ENCODE measurements around the gene EPPIN. TPM values are rescaled to one million over a fixed set of nuclear protein-coding genes. Genes with fewer than 3 reads are reported as not detected.
"Not testable (repeated sequence)": the region's sequence is repeated elsewhere in the genome, so short reads cannot be mapped to it uniquely, and the experiment has no call there.

EPPIN gene
- polyA plus RNA-seq (2013, experiment 1 of 2), result not detected
- not detected for polyA plus RNA-seq (2013, experiment 2 of 2)

DNA sequence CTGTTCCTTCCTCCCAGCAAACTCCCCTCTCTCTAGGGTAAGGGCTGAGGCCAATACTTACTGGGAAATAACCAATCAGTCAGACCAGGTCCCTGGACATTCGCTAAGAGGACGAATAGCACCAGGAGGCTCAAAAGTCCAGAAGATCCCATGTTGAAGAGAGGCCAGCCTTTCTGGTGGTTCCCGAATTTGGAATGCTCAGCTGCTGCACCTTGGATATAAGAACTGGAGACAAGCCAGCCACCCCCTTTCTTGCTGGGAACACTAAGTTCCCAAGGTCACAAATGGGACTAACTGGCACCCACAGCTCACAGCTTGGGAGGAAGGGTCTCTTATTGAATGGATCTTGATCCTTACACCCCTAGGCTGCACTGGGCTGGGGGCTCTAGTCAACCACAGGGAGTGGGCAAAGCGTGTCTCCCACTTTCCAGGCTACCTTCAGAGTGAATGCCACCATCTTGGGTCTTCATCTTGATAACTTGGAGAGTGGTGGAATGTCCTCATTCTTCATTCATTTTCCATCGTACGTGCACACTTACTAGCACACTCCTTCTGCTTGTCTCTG is at the start of gene EPPIN:
Gene EPPIN, minus strand, starts transcription at position 196 of the 565 bp plus-strand sequence. Its CDS starts 44 bp downstream, at position 152.
- WGBS, 2 experiments (ENCODE audit: insufficient coverage in 2 of 2), result 83 to 93% methylated on average over 5 to 6 of the region's 6 CpGs
- no peak within 1 kb of the TSS for H3K4me3 ChIP-seq (ENCODE audit: extremely low read depth, insufficient read depth, low read length, poor library complexity, severe bottlenecking)
- H3K9me3 ChIP-seq (ENCODE audit: control insufficient read depth, low read length), result no peaks in the 10 kb centered on the region
- no peaks in the 10 kb centered on the region for H3K36me3 ChIP-seq (ENCODE audit: control insufficient read depth, insufficient read depth, low read length)
- H3K4me1 ChIP-seq (ENCODE audit: control insufficient read depth, insufficient read depth, low read length, poor library complexity, severe bottlenecking), result no peaks in the 10 kb centered on the region
- no peak within 1 kb of the TSS for H3K27ac ChIP-seq (ENCODE audit: low read depth, low read length, severe bottlenecking)

DNA sequence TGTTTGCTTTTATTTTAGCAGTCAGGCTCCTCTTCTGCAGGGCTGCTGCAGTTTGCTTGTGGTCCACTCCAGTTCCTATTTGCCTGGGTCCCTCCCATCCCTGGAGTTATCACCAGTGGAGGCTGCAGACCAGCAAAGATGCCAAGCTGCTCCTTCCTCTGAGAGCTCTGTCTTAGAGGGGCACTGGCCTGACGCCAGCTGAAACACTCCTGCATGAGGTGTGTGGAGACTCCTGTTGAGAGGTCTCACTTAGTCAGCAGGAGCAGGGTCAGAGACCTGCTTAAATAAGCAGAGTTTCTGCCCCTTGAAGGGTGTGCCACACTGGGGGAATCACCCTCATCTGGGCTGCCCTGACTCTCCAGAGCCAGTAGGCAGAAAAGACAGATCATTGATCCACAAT is 48.0 kb upstream of the EPPIN start:
- Histone ChIP-seq H3K27ac (ENCODE audit: low read depth, low read length, severe bottlenecking) (no peak overlapping the region), H3K4me1 (ENCODE audit: control insufficient read depth, insufficient read depth, low read length, poor library complexity, severe bottlenecking) (no peaks in the 10 kb centered on the region), H3K9me3 (ENCODE audit: control insufficient read depth, low read length) (no peaks in the 10 kb centered on the region), H3K4me3 (ENCODE audit: extremely low read depth, insufficient read depth, low read length, poor library complexity, severe bottlenecking) (no peak overlapping the region), H3K36me3 (ENCODE audit: control insufficient read depth, insufficient read depth, low read length) (no peaks in the 10 kb centered on the region)
- 29 to 44% methylated on average over 1 of the region's 1 CpG for WGBS, 2 experiments (ENCODE audit: insufficient coverage in 2 of 2)

DNA sequence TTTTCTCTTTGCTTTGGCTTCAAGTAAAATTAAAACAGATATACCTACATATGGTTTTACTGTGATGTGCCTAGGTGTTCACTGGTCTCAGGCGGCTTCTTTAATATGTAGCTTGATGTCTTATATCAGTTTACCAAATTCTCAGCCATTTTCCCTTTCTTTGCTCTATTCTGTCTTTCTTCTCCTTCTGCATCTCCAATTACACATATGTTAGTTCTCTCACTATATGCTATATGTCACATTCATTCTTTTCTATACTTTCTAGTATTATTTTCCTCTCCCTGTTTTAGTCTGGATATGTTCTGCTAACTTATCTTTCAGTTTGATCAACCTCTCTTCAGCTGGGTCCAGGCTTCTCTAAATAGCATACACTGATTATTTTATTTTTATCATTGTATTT is 46.3 kb upstream of the EPPIN start:
- H3K36me3 ChIP-seq (ENCODE audit: control insufficient read depth, insufficient read depth, low read length), result no peaks in the 10 kb centered on the region
- no peak overlapping the region for H3K27ac ChIP-seq (ENCODE audit: low read depth, low read length, severe bottlenecking)
- no peaks in the 10 kb centered on the region for H3K9me3 ChIP-seq (ENCODE audit: control insufficient read depth, low read length)
- no CpG with 5 or more reads among the region's 1 CpG for WGBS, 2 experiments (ENCODE audit: insufficient coverage in 2 of 2)
- H3K4me1 ChIP-seq (ENCODE audit: control insufficient read depth, insufficient read depth, low read length, poor library complexity, severe bottlenecking), result peaks cover 8% of the 10 kb centered on the region
- no peak overlapping the region for H3K4me3 ChIP-seq (ENCODE audit: extremely low read depth, insufficient read depth, low read length, poor library complexity, severe bottlenecking)

DNA sequence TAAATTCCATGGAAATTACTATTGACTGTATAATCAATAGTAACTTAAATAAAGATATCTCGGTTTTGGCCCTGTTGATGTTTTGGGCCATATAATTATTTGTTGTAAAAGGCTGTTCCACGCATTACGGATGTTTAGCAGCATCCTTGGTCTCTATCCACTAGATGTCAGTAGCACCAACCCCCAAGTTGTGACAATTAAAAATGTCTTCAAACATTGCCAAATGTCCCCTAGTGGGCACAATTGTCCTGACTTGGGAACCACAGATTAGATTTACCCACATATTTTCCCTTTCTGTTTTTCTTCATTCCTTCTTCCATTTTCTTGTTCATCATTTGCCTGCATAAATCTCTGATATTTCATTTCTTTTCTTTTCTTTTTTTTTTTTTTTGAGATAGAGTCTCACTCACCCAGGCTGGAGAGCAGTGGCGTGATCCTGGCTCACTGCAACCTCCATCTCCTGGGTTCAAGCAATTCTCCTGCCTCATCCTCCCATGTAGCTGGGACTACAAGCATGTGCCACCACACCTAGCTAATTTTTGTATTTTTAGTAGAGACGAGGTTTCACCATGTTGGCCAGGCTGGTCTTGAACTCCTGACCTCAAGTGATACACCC is 45.5 kb upstream of the EPPIN start:
- H3K27ac ChIP-seq (ENCODE audit: low read depth, low read length, severe bottlenecking), result no peak overlapping the region
- no peak overlapping the region for H3K4me3 ChIP-seq (ENCODE audit: extremely low read depth, insufficient read depth, low read length, poor library complexity, severe bottlenecking)
- H3K4me1 ChIP-seq (ENCODE audit: control insufficient read depth, insufficient read depth, low read length, poor library complexity, severe bottlenecking), result peaks cover 8% of the 10 kb centered on the region
- WGBS, 2 experiments (ENCODE audit: insufficient coverage in 2 of 2), result 75 to 87% methylated on average over 2 to 3 of the region's 5 CpGs
- no peaks in the 10 kb centered on the region for H3K9me3 ChIP-seq (ENCODE audit: control insufficient read depth, low read length)
- no peaks in the 10 kb centered on the region for H3K36me3 ChIP-seq (ENCODE audit: control insufficient read depth, insufficient read depth, low read length)

DNA sequence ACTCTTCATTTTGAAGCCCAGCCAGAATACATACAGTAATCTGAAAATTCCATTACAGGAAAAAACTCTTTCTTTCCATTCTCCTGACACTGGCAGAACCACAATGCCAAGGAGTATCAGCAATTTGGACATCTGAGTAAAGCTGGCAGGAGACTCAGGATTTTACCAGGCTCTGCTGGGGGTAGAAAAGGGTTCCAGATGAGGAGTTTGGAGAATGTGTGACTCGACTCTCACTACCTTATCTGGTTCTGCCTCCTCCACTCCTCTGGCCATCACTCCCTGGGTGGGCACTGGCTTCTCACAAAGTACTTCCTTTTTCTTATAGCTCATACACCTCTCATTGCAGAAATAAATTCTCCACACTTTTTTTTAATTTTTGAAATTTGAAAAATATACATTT is 42.5 kb upstream of the EPPIN start:
- Histone ChIP-seq H3K9me3 (ENCODE audit: control insufficient read depth, low read length) (no peaks in the 10 kb centered on the region), H3K4me1 (ENCODE audit: control insufficient read depth, insufficient read depth, low read length, poor library complexity, severe bottlenecking) (peaks cover 12% of the 10 kb centered on the region), H3K36me3 (ENCODE audit: control insufficient read depth, insufficient read depth, low read length) (no peaks in the 10 kb centered on the region), H3K4me3 (ENCODE audit: extremely low read depth, insufficient read depth, low read length, poor library complexity, severe bottlenecking) (no peak overlapping the region), H3K27ac (ENCODE audit: low read depth, low read length, severe bottlenecking) (no peak overlapping the region)
- WGBS, 2 experiments (ENCODE audit: insufficient coverage in 2 of 2), result 43 to 60% methylated on average over 1 of the region's 1 CpG

DNA sequence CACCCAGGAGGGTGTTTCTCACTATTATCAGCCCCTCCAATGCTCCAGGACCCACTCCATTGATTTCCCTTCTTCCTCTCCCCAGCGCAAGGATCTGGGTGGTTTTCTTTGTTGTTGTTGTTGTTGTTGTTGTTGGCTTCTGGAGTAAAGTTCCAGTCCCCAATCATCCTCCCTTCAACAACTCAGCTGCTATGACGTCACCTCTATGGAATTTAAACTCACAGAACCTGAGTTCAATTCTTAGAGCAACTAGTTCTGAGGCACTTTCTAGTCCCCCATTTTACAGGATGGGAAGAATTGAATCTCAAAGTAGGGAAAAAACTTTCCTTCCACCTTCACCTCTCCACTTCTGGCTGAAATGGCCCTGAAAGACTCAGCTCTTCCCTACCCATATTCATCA is 41.6 kb upstream of the EPPIN start:
- H3K4me1 ChIP-seq (ENCODE audit: control insufficient read depth, insufficient read depth, low read length, poor library complexity, severe bottlenecking), result peaks cover 12% of the 10 kb centered on the region
- H3K36me3 ChIP-seq (ENCODE audit: control insufficient read depth, insufficient read depth, low read length), result no peaks in the 10 kb centered on the region
- no peak overlapping the region for H3K27ac ChIP-seq (ENCODE audit: low read depth, low read length, severe bottlenecking)
- H3K9me3 ChIP-seq (ENCODE audit: control insufficient read depth, low read length), result no peaks in the 10 kb centered on the region
- 60% methylated on average over 1 of the region's 2 CpGs; no CpG with 5 or more reads in 1 of the 2 experiments for WGBS, 2 experiments (ENCODE audit: insufficient coverage in 2 of 2)
- no peak overlapping the region for H3K4me3 ChIP-seq (ENCODE audit: extremely low read depth, insufficient read depth, low read length, poor library complexity, severe bottlenecking)

DNA sequence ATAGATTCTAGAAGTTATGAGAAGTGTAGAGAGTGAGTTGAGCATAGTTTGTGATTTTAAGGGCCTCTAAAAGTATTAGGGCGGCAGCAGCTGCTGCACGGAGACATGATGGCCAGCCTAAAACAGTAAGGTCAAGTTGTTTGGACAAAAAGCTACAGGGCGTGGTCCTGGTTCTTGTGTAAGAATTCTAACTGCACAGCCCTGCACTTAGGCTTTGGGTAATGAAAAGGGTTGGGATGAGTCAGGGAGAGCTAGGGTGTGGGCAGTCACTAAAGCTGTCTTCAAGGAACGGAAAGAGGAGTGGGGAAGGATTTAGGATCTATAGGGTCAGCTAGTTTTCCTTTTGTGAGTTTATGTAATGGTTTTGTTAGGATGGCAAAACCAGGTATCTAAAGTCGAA is 38.8 kb upstream of the EPPIN start:
- H3K4me1 ChIP-seq (ENCODE audit: control insufficient read depth, insufficient read depth, low read length, poor library complexity, severe bottlenecking), result peaks cover 18% of the 10 kb centered on the region
- 86 to 93% methylated on average over 5 of the region's 5 CpGs for WGBS, 2 experiments (ENCODE audit: insufficient coverage in 2 of 2)
- H3K27ac ChIP-seq (ENCODE audit: low read depth, low read length, severe bottlenecking); H3K9me3 ChIP-seq (ENCODE audit: control insufficient read depth, low read length); H3K36me3 ChIP-seq (ENCODE audit: control insufficient read depth, insufficient read depth, low read length); H3K4me3 ChIP-seq (ENCODE audit: extremely low read depth, insufficient read depth, low read length, poor library complexity, severe bottlenecking): not testable (repeated sequence)

DNA sequence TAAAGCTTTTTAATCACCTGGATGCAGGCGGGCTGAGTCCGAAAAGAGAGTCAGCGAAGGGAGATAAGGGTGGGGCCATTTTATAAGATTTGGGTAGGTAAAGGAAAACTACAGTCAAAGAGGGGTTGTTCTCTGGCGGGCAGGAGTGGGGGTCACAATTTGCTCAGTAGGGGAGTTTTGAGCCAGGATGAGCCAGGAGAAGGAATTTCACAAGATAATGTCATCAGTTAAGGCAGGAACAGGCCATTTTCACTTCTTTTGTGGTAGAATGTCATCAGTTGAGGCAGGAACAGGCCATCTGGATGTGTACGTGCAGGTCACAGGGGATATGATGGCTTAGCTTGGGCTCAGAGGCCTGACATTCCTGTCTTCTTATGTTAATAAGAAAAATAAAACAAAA is 37.1 kb upstream of the EPPIN start:
- 81 to 91% methylated on average over 4 of the region's 5 CpGs for WGBS, 2 experiments (ENCODE audit: insufficient coverage in 2 of 2)
- H3K36me3 ChIP-seq (ENCODE audit: control insufficient read depth, insufficient read depth, low read length); H3K4me3 ChIP-seq (ENCODE audit: extremely low read depth, insufficient read depth, low read length, poor library complexity, severe bottlenecking); H3K9me3 ChIP-seq (ENCODE audit: control insufficient read depth, low read length); H3K27ac ChIP-seq (ENCODE audit: low read depth, low read length, severe bottlenecking): not testable (repeated sequence)
- peaks cover 14% of the 10 kb centered on the region for H3K4me1 ChIP-seq (ENCODE audit: control insufficient read depth, insufficient read depth, low read length, poor library complexity, severe bottlenecking)

DNA sequence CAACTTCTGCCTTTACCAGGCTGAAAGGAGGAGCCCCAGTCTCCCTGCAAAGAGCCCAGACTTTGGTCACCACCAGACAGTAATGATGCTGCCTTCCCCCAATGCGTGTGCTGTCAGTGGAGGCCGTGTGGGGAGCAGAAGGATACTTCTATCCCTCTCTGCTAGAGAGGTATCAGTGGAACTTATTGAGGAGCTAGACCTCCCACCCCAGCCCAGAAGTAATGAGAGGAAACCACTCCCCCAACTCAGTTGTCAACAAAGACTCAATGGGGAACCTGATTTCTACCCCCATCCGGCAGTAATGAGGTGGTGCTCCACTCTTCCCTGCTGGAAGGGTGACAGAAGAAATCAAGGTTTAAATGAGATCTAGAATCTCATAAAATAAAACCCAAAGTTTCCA is 36.3 kb upstream of the EPPIN start:
- H3K4me3 ChIP-seq (ENCODE audit: extremely low read depth, insufficient read depth, low read length, poor library complexity, severe bottlenecking), result no peak overlapping the region
- no peaks in the 10 kb centered on the region for H3K36me3 ChIP-seq (ENCODE audit: control insufficient read depth, insufficient read depth, low read length)
- no peak overlapping the region for H3K27ac ChIP-seq (ENCODE audit: low read depth, low read length, severe bottlenecking)
- H3K4me1 ChIP-seq (ENCODE audit: control insufficient read depth, insufficient read depth, low read length, poor library complexity, severe bottlenecking), result peaks cover 9% of the 10 kb centered on the region
- no peaks in the 10 kb centered on the region for H3K9me3 ChIP-seq (ENCODE audit: control insufficient read depth, low read length)
- WGBS, 2 experiments (ENCODE audit: insufficient coverage in 2 of 2), result 65% methylated on average over 2 of the region's 3 CpGs; no CpG with 5 or more reads in 1 of the 2 experiments

DNA sequence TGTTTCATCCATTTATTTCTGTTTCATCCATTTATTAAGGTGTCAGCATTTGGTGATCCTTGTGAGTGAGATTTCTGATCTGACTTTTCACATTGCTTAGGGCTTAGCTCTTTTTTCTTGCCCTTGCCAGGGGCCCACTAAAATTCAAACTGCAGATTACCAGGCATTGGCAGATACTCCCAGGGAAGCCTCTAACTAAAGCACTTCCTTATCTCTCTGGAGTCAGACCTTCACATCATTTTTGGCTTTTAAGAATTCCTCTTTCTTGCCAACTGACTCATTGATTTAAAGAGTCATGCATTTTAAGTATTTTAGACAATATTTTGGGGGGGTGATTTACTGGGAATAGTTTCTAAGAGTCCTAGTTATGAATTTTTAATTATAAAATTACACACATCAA is 34.5 kb upstream of the EPPIN start:
- Histone ChIP-seq H3K36me3 (ENCODE audit: control insufficient read depth, insufficient read depth, low read length) (no peaks in the 10 kb centered on the region), H3K27ac (ENCODE audit: low read depth, low read length, severe bottlenecking) (no peak overlapping the region), H3K4me1 (ENCODE audit: control insufficient read depth, insufficient read depth, low read length, poor library complexity, severe bottlenecking) (peaks cover 9% of the 10 kb centered on the region), H3K4me3 (ENCODE audit: extremely low read depth, insufficient read depth, low read length, poor library complexity, severe bottlenecking) (no peak overlapping the region), H3K9me3 (ENCODE audit: control insufficient read depth, low read length) (no peaks in the 10 kb centered on the region)

DNA sequence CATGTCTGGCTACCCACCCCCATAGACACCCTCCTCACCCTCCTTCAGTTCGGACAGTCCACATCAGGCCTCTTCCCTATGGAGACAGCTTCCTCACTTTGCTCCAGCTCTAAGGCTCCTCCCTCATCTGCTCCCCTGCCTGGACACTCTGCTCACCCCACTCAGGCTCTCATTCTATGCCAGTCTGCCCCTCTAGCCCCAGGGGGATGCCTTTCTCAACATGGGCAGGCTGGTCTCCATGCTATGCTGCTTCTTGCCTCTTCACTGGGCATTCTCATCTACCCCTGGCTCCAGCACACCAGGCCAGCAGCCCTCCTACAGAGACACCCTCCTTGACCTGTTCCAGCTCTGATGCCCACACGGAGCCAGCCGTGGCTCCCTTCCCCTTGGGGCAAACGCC is 32.0 kb upstream of the EPPIN start, which contains the start of gene WFDC8:
Gene WFDC8, minus strand, starts transcription at position 101 of the 400 bp plus-strand sequence. Its CDS starts 37 bp downstream, at position 64.
- no peaks in the 10 kb centered on the region for H3K9me3 ChIP-seq (ENCODE audit: control insufficient read depth, low read length)
- no peak within 1 kb of the TSS for H3K27ac ChIP-seq (ENCODE audit: low read depth, low read length, severe bottlenecking)
- no peak within 1 kb of the TSS for H3K4me3 ChIP-seq (ENCODE audit: extremely low read depth, insufficient read depth, low read length, poor library complexity, severe bottlenecking)
- H3K4me1 ChIP-seq (ENCODE audit: control insufficient read depth, insufficient read depth, low read length, poor library complexity, severe bottlenecking), result peaks cover 6% of the 10 kb centered on the region
- H3K36me3 ChIP-seq (ENCODE audit: control insufficient read depth, insufficient read depth, low read length), result no peaks in the 10 kb centered on the region
- WGBS, 2 experiments (ENCODE audit: insufficient coverage in 2 of 2), result 93% methylated on average over 3 of the region's 4 CpGs; no CpG with 5 or more reads in 1 of the 2 experiments

Data from mesodermal cell (in vitro differentiated cells).